Brain microvascular endothelial cell (primary cell): ENCODE results near the gene ASPHD2.
"Not testable (repeated sequence)": the region's sequence is repeated elsewhere in the genome, so short reads cannot be mapped to it uniquely, and the experiment has no call there.

Experiments used
- DNase-seq: peaks from one replicate; pipeline ENCODE4 v3.0.0-alpha.2; 2020
- H3K27ac ChIP-seq: fragments of 250-450 bp; sonication (Bioruptor Pico); 2 replicates; pipeline ENCODE4 v1.5.1; 2020; ENCODE audit warnings: mild to moderate bottlenecking, moderate library complexity
- H3K27me3 ChIP-seq: fragments of 250-450 bp; sonication (Bioruptor Pico); replicated peaks from 2 replicates; pipeline ENCODE4 v1.5.1; 2020; ENCODE audit warnings: mild to moderate bottlenecking
- H3K36me3 ChIP-seq: fragments of 250-450 bp; sonication (Bioruptor Pico); replicated peaks from 2 replicates; pipeline ENCODE4 v1.5.1; 2020; ENCODE audit warnings: mild to moderate bottlenecking
- H3K4me3 ChIP-seq: 2 replicates; pipeline ENCODE4 v1.5.1; 2011; ENCODE audit warnings: low read depth, mild to moderate bottlenecking, control low read depth, low read length, moderate library complexity
- in situ Hi-C: cut with HindIII; loops from 2 replicates; pipeline ENCODE4 v1.10.0; 2017; ENCODE audit warnings: low sequenced_read_pairs, low pct_ligation_motif_present
- TF ChIP-seq, protein P1 (sequence below): IDR thresholded peaks from 2 replicates; pipeline ENCODE4 v1.5.1; 2011; ENCODE audit warnings: low read depth, mild to moderate bottlenecking, moderate library complexity, low read length, control low read depth, inconsistent platforms; ENCODE audit errors: missing control alignments

The ASPHD2 gene

DNA sequence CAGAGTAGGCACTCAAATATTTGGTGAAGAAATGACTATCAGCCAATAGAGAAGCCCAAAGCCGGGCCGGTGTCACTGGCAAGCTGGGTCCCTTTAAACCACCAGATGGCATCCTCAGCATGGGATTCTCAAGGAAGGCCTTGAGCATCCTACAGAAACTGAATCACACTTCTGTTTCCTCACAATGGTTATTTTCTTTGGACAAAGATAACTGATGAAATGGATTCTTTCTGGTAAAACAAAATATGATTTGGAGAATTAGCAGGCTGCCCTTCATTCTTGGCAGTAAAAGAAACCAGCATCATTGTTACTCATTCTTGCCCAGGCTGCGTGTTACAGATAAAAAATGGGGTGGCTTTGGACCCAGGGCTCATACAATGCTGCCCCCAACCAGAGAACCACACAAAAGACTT is 30.3 kb upstream of the ASPHD2 start:
- DNase-seq, result peak; percentile 73
- Histone ChIP-seq H3K27ac (no peak overlapping the region), H3K27me3 (no peaks in the 10 kb centered on the region), H3K4me3 (no peak overlapping the region), H3K36me3 (no peaks in the 10 kb centered on the region)
- TF ChIP-seq, protein P1, sequence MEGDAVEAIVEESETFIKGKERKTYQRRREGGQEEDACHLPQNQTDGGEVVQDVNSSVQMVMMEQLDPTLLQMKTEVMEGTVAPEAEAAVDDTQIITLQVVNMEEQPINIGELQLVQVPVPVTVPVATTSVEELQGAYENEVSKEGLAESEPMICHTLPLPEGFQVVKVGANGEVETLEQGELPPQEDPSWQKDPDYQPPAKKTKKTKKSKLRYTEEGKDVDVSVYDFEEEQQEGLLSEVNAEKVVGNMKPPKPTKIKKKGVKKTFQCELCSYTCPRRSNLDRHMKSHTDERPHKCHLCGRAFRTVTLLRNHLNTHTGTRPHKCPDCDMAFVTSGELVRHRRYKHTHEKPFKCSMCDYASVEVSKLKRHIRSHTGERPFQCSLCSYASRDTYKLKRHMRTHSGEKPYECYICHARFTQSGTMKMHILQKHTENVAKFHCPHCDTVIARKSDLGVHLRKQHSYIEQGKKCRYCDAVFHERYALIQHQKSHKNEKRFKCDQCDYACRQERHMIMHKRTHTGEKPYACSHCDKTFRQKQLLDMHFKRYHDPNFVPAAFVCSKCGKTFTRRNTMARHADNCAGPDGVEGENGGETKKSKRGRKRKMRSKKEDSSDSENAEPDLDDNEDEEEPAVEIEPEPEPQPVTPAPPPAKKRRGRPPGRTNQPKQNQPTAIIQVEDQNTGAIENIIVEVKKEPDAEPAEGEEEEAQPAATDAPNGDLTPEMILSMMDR, result peak; percentile 84
- in situ Hi-C loops, result no loop called here

DNA sequence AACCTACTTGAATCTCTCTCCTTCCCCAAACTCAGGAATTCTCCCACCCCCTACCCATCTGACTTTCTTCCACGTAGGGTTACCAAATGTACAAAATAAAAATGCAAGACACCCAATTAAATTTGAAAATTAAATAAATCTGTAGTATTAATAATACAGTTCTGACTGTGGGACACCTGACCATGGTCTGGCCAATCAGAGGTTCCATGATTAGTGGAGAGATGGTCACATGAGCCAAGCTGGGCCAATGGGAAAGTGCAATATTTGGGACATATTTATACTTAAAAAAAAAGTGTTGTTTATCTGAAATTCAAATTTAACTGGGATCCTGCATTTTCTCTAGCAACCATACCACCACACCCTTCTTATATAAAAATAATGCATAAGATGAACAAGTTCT is 29.8 kb upstream of the ASPHD2 start:
- no peaks in the 10 kb centered on the region for H3K36me3 ChIP-seq
- H3K27ac ChIP-seq, result no peak overlapping the region
- H3K4me3 ChIP-seq, result no peak overlapping the region
- TF ChIP-seq, protein P1, result no peak
- DNase-seq, result no peak
- in situ Hi-C loops, result no loop called here
- H3K27me3 ChIP-seq, result no peaks in the 10 kb centered on the region

DNA sequence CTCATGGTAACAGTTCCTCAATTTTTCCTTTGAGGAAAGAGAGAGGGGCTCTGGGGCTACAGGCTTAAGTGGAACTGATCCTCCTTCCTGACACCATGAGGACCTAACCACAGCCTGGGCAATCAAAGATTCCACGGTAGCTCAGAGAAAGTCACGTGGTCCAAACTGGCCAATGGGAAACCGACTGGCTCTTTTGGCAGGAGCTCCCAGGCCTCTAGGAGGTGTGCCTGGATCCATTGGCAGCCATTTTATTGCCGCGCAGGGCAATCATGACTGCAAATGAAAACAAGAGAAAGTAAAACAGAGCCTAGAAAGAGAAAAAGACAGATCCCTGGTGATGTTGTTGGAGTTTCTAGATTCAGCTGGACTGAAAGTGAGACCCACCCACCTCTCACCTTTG is 27.3 kb upstream of the ASPHD2 start:
- TF ChIP-seq, protein P1, result no peak
- DNase-seq, result no peak
- Histone ChIP-seq H3K36me3 (no peaks in the 10 kb centered on the region), H3K27ac (no peak overlapping the region), H3K27me3 (no peaks in the 10 kb centered on the region), H3K4me3 (no peak overlapping the region)
- in situ Hi-C loops, result no loop called here

DNA sequence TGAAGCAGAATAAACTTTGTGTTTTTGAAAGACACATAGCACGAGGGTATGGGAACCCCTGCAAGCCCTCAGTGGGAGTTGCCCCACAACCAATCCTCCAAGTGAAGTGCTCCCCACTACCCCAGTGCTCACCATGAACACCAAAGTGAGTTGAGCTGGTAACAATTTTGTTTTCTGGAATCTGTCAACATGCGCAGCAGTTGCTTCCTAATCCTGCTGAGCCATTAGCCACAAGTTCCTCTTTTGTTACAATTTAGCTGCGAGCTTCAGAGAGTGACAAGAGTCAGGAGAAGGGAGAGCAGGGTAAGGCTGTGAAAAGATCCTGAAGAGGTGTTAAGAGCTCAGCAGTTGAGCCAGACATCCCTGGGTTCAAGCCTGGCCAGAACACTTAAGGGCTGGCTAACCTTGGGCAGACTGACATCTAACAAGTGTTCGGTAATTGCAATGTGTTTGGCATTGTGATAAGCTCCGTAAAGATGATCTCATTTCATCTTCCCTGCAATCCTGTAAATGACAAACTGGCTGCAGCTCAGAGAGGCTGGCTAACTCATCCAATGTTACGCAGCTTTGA is 24.1 kb upstream of the ASPHD2 start:
- H3K27me3 ChIP-seq, result no peaks in the 10 kb centered on the region
- TF ChIP-seq, protein P1, result no peak
- in situ Hi-C loops, result no loop called here
- H3K4me3 ChIP-seq, result no peak overlapping the region
- no peak overlapping the region for H3K27ac ChIP-seq
- DNase-seq, result no peak
- H3K36me3 ChIP-seq, result no peaks in the 10 kb centered on the region

DNA sequence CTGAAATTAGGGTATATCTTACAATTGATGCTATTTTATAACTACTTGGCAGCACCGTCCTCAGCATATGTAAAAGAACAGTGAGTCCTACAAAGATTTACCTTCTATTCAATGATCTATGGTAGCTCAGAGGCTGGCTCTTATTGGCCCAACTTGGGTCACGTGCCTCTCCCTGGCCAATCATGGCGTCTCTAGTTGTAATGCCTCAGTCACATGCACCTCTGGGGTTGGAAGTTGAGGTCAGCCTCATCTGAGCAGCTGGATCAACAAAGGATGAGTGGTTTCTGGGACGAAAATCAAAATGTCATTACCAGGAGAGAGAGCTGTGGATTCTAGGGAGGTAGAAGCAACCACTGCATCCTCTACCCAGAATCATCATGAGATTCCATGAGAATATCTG is 22.9 kb upstream of the ASPHD2 start:
- in situ Hi-C loops, result no loop called here
- Histone ChIP-seq H3K36me3 (no peaks in the 10 kb centered on the region), H3K4me3 (no peak overlapping the region), H3K27ac (no peak overlapping the region), H3K27me3 (peaks cover 5% of the 10 kb centered on the region)
- DNase-seq, result peak; percentile 37
- TF ChIP-seq, protein P1, result no peak

DNA sequence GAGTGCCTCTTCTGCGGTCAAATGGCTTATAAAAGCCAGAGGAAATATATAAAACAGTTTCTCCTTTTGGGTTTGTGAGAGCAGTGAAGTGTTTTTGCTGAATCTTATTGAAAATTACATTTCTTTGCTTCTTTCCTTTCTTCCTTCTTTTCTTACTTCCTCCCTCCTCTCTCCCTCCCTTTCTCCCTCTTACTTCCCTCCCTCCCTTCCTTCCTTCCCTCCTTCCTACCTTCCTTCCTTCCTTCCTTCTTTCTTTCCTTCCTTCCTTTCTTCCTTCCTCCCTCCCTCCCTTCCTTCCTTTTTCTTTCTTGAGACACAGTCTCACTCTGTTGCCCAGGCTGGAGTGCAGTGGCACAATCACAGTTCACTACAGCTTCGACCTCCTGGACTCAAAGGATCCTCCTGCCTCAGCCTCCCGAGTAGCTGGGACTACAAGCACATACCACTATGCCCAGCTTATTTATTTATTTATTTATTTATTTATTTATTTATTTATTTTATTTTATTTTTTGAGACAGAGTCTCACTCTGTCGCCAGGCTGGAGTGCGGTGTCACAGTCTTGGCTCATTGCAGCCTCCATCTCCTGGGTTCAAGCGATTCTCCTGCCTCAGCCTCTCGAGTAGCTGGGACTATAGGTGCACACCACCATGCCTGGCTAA is 20.4 kb upstream of the ASPHD2 start:
- H3K4me3 ChIP-seq, H3K36me3 ChIP-seq, H3K27me3 ChIP-seq, in situ Hi-C loops, DNase-seq, H3K27ac ChIP-seq: not testable (repeated sequence)
